ELR (cell line): Measurements from ENCODE around the gene HAUS2.
"Not testable (repeated sequence)": the region's sequence is repeated elsewhere in the genome, so short reads cannot be mapped to it uniquely, and the experiment has no call there.

Experiments
- DNase-seq: peaks from one replicate; pipeline ENCODE4 v3.0.0-alpha.2; 2015; ENCODE audit warnings: low read depth

Gene HAUS2

GRCh38 chr15:42576040-42576594 lies 27.5 kb downstream of the HAUS2 start:
- DNase-seq = peak; percentile 20

- DNase-seq = no peak
Observed at GRCh38 chr15:42576776-42577175, 28.1 kb downstream of the HAUS2 start.

- DNase-seq = no peak
Observed at GRCh38 chr15:42577514-42578031, 28.9 kb downstream of the HAUS2 start.

GRCh38 chr15:42578984-42579537 lies 30.4 kb downstream of the HAUS2 start:
- DNase-seq = no peak

GRCh38 chr15:42581272-42581730 lies 32.7 kb downstream of the HAUS2 start:
- peak; percentile 85 for DNase-seq

- no peak for DNase-seq
Observed at GRCh38 chr15:42582569-42583375, 34.1 kb downstream of the HAUS2 start.

- peak; percentile 35 for DNase-seq
Observed at GRCh38 chr15:42584031-42584765, 35.6 kb downstream of the HAUS2 start.

- DNase-seq = no peak
Observed at GRCh38 chr15:42590619-42591237, 42.1 kb downstream of the HAUS2 start.

GRCh38 chr15:42591238-42591934 lies 42.7 kb downstream of the HAUS2 start:
- peak; percentile 40 for DNase-seq

GRCh38 chr15:42592716-42593115 lies 44.1 kb downstream of the HAUS2 start:
- no peak for DNase-seq

GRCh38 chr15:42593143-42593542 lies 44.5 kb downstream of the HAUS2 start:
- no peak for DNase-seq

GRCh38 chr15:42594095-42594494 lies 45.5 kb downstream of the HAUS2 start:
- no peak for DNase-seq

- no peak for DNase-seq
Observed at GRCh38 chr15:42595626-42596240, 47.1 kb downstream of the HAUS2 start.

GRCh38 chr15:42601316-42601715 lies 52.7 kb downstream of the HAUS2 start:
- not testable (repeated sequence) for DNase-seq

- DNase-seq = no peak
Observed at GRCh38 chr15:42602501-42602900, 53.9 kb downstream of the HAUS2 start.

- no peak for DNase-seq
Observed at GRCh38 chr15:42603978-42604377, 55.3 kb downstream of the HAUS2 start.

- DNase-seq = no peak
Observed at GRCh38 chr15:42604894-42605744, 56.5 kb downstream of the HAUS2 start.

- DNase-seq = no peak
Observed at GRCh38 chr15:42605796-42606195, 57.2 kb downstream of the HAUS2 start.

GRCh38 chr15:42608110-42608531 lies 59.5 kb downstream of the HAUS2 start:
- no peak for DNase-seq
